Fibroblast of villous mesenchyme (primary cell): Measurements from ENCODE around the gene MGLL. TPM values are rescaled to one million over a fixed set of nuclear protein-coding genes. Genes with fewer than 3 reads are reported as not detected.

Source experiments
- DNase-seq: peaks from one replicate; pipeline ENCODE4 v3.0.0-alpha.2; 2010; ENCODE audit warnings: low read depth
- H3K4me3 ChIP-seq: 2 replicates; pipeline ENCODE4 v1.5.1; 2011; ENCODE audit warnings: low read depth, mild to moderate bottlenecking, low read length
- total RNA-seq: library from RNA; depleted of rRNA; stranded (reverse); fragments of >200 nt; gene quantifications from 2 replicates; pipeline ENCODE4 v1.2.3, GENCODE V29; 2012
- TF ChIP-seq, protein P1 (sequence below): IDR thresholded peaks from 2 replicates; pipeline ENCODE4 v1.5.1; 2012; ENCODE audit warnings: low read depth, mild to moderate bottlenecking, low read length; ENCODE audit not compliant: insufficient read depth

Gene MGLL
- total RNA-seq, 1 donor, result 141 TPM

DNA sequence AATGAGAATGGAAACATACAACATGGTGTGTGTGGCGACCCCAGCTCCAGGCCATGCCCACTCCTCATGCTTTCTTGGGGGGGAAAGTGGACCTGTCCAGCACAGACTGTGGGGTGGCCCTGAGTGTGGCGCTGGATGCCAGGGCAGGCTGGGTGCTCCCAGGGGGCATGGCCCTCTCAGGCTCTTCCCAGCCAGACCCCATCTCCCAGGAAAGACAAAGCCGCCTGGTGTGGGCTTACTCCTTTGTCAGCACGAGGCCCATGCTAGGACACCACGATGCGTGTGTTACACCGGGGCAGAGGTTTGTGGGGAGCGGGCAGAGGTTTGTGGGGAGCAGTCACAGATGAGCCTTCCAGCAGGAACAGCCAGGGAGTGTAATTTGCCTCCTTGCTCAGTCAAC is 81.1 kb downstream of the MGLL start:
- DNase-seq, result no peak
- H3K4me3 ChIP-seq, result no peak overlapping the region
- TF ChIP-seq, protein P1, sequence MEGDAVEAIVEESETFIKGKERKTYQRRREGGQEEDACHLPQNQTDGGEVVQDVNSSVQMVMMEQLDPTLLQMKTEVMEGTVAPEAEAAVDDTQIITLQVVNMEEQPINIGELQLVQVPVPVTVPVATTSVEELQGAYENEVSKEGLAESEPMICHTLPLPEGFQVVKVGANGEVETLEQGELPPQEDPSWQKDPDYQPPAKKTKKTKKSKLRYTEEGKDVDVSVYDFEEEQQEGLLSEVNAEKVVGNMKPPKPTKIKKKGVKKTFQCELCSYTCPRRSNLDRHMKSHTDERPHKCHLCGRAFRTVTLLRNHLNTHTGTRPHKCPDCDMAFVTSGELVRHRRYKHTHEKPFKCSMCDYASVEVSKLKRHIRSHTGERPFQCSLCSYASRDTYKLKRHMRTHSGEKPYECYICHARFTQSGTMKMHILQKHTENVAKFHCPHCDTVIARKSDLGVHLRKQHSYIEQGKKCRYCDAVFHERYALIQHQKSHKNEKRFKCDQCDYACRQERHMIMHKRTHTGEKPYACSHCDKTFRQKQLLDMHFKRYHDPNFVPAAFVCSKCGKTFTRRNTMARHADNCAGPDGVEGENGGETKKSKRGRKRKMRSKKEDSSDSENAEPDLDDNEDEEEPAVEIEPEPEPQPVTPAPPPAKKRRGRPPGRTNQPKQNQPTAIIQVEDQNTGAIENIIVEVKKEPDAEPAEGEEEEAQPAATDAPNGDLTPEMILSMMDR, result no peak

- DNase-seq, result no peak
- no peak overlapping the region for H3K4me3 ChIP-seq
- TF ChIP-seq, protein P1, result no peak
Measured at GRCh38 chr3:127740136-127740915, 82.0 kb downstream of the MGLL start.

- no peak overlapping the region for H3K4me3 ChIP-seq
- TF ChIP-seq, protein P1, result no peak
- DNase-seq, result no peak
Measured at GRCh38 chr3:127739347-127740135, 82.8 kb downstream of the MGLL start.

GRCh38 chr3:127738192-127738840 is 84.0 kb downstream of the MGLL start:
- DNase-seq, result peak; percentile 69

DNA sequence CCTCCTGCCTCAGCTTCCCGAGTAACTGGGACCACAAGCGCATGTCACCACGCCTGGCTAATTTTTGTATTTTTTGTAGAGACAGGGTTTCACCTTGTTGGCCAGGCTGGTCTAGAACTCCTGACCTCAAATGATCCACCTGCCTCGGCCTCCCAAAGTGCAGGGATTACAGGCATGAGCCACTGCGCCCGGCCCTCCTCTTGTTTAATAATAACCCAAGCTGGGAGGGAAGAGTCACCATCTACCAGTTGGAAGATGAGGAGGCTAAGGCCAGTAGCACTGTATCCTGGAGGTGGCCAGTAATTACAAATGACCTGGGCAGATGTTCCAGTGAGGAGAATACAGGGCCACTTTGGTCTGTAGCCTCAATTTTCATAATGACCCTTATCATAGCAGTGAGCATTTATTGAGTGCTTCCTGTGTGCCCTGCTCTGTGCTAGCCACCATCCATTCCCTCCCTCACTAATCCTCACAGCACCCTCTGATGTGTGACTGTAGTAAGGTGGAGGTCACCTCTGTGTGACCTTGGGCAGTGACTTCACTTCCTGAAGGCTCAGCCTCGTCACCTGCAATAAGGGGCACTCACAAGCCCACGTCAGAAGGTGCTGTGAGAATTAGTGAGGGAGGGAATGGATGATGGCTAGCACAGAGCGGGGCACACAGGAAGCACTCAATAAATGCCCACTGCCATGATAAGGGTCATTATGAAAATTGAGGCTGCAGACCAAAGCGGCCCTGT is 85.3 kb downstream of the MGLL start:
- TF ChIP-seq, protein P1, result no peak
- H3K4me3 ChIP-seq, result no peak overlapping the region
- DNase-seq, result no peak

More at GRCh38 chr3:127738192-127738840, 84.0 kb downstream of the MGLL start:
- no peak overlapping the region for H3K4me3 ChIP-seq
- TF ChIP-seq, protein P1, result no peak
